ENCODE measurements around the gene FGA.
"Not testable (repeated sequence)": the region's sequence is repeated elsewhere in the genome, so short reads cannot be mapped to it uniquely, and the experiment has no call there.

Gene FGA

DNA sequence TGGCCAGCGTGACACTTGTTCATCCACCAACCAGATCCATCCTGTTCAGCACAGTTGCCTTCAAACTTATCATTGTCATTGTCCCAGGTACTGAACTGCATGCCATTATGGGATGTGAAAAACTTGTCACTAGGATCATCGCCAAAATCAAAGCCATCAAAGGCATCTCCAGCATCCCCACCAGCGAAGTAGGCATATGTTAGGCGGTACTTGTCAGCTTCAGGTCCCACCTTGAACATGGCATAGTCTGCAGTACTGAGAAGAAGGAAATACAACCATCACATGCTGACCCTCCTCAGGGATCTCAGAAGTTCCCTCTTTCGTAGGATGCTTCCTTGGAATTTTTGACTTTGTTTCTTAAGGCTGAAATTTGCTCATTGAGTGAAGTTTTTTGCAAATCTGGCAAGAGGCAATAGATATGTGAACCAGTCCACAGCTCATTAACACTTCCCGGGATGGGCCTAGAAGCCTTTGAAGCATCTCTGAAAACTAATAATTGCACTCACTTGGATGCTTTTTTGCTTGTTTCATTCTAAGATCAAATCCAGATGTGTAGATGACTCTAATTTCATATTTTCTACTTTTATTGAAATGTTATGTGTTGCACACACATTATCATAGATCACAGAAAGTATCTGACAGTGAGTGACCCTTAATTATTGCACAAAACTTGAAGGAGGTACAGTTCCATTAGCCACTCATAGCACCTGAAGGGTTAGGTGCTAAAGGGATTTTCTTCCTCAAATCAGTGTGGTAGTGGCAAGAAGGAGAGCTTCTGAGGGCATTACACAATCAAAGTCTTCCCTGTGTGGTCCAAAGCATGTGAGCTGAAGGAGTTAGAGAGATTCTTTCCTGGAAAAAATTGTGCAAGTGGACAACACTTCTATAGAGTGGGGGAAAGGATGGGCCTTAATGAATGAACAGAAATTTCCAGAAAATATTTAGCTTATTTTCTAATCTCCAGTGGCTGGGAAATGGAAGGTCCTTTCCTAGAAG, 16.5 kb upstream of the FGA start:
- DNase-seq, result no peak

DNA sequence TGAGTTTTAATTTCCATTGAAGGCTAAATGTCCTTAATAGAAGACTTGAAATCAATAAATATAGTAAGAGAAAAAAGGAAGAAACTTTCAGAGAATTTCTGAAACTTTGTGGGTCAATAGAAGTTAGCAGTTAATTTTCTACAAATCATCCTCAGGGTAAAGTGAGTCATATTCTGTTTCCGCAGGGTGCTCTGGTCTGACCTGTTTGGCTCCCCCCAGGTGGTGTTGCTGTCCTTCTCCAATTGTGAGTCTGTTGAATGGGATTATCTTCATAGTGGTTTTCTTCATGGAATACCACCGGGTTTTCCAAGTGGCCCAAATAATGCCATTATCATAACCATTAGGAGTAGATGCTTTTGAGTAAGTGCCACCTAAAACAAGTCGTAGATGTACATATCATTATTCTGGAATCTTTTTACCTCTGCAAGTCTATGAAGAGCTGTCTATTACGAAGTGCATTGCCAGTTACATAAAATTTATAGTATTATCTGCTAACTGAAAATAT, 14.2 kb upstream of the FGA start:
- DNase-seq, result no peak

DNA sequence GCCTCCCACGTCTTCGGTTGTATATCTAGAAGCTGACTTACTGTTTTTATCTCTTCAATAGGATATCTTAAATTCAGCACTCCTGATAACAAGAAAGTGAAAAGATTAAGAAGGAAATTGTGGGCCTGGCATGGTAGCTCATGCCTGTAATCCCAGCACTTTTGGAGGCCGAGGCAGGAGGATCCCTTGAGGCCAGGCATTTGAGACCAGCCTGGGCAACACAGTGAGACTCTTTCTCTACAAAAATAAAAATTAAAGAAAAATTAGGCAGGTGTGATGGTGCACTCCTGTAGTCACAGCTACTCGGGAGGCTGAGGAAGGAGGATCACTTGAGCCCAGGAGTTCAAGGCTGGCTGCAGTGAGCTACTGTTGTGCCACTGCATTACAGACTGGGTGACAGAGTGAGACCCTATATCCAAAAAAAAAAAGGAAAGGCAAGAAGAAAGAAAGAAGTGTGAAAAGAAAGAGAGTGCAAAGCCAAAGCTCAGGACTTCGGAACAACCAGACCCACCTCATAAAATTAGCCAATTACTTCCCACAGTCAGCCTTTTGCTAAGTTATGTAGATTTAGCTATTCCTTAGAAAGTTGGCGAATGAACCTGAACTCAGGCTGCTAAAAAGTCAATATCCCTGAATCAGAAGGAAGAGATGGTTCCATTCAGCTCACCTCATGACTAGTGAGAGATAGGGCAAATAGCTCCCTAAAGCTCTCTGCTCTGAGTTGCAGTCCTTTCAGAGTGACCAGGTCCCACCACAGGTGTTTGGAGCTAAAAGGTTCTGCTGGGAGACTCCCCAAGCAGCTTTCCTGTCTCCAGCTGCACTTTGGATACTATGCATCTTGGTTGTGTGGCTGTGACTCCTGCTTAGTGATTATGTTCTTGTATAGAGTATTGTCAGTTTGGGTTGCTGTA, 12.7 kb upstream of the FGA start:
- DNase-seq, result no peak

DNA sequence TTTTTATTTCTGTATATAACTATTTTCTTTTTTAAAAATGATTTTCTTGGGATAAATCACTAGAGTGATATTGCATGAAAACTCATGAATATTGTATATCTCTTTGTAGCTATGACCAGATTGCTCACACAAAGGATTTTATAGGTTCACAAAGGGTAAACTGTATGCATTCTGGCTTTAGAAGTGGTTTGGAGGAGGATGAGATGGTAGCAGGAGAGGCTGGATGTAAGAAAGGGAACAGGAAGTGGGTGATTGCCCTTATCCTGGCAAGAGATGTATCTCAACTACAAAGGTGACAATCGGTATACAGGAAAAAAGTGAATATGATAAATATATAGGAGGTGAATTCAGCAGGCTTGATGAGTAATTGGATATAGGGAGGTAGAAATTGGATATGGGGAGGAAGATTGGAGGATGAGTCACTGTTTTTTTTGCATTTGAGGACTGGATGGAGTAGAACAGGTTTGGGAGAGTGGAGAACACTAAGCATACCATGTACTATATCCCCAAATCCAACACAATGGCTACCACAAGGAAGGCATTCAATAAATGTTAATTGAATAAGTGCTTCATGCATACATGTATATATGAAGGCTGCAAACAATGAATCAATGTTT, 12.0 kb upstream of the FGA start:
- no peak for DNase-seq

DNA sequence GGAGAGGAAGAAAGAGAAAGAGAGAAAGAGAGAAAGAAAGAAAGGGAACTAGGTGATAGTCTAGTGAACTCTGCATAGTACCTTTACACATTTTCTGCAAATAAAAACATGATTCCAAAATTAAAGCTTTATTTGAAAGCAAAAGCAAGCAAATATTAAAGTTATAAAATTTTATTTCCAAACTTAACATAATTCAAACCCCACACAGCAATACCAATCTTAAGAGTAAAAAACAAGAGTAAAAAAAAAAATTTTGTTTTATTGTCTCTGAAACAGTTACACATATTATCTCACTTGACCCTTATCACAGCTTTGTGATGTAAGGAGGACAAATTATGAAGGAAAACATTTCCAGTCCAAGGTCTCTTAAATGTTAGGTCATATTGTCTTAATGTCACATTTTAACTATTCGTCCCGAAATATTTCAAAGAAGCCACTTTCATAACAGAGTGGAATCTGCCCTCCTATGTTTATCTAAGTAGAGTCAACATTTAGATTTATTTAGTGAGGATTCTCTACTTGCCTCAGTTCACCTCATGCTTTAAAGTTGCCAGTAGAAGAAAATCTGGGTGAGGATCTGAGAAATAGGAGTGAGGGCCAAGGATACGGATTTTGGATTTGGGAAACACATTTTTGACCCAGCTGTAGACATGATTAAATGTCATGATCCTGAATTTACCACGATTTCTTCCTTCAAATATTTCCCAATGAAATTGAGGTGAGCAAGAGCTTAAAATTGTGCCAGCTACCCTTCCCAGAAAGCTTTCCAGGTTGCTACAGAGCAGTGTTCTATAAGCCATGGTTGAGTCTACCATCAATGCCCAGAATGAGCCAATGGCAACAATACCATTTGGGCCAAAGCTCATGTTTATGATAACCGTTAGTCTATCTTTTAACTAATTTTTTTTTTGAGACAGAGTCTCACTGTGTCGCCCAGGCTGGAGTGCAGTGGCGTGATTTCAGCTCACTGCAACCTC, 7.5 kb upstream of the FGA start:
- no peak for DNase-seq

DNA sequence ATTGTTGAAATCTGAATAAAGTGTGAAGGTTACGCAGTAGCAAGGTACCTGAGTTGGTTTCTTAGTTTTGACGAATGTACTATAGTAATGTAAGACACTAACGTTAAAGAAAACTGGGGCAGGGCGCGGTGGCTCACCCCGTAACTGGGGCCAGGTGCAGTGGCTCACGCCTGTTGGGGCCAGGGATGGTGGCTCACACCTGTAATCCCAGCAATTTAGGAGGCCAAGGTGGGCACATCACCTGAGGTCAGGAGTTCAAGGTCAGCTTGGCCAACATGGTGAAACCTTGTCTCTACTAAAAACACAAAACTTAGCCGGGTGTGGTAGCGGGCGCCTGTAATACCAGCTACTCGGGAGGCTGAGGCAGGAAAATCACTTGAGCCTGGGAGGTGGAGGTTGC, 6.7 kb upstream of the FGA start:
- not testable (repeated sequence) for DNase-seq

DNA sequence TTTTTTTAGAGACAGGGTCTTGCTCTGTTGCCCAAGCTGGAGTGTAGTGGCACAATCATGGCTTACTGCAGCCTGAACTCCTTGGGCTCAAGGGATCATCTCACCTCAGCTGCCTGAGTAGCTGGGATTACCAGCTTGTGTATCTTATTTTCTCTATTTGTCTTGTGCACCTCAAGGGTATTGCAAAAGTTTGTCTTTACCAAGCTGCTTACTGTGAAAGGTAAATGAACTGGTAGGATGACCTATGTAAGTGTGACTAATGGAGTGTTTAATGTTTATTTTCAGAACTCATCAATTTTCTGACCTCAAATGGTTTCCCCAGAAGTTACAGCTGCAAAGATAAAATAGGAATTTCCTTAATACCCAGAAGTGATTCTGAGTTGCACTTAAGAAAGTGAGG, 5.3 kb upstream of the FGA start:
- no peak for DNase-seq

DNA sequence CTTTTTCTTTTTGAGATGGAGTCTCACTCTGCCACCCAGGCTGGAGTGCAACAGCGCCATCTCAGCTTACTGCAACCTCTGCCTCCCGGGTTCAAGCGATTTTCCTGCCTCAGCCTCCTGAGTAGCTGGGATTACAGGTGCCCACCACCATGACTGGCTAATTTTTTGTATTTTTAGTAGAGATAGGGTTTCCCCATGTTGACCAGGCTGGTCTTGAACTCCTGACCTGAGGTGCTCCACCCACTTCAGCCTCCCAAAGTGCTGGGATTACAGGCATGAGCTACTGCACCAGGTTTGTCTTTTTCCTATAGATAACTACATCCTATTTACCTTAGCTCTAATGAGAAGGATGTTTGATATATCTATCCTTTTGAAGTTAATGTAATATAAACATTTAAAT, 3.8 kb upstream of the FGA start:
- DNase-seq, result not testable (repeated sequence)

DNA sequence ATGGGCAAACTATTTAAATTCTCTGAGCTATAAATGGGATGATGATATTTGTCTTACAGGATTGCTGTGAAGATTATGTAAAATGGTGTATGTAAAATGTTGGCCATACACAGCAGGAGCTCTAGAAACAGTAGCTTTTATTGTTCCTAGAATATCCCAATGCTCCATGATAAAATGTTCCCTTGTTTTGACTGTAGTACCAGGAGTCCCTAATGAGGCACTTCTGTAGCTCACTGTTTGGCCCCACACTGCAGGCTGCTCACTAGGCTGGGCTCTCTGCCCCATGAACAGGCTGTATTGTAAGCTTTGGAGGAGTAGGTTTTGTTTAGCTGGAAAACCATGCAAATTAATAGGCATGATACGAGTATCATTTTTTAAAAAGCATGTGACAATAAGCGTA, 3.3 kb upstream of the FGA start:
- no peak for DNase-seq

DNA sequence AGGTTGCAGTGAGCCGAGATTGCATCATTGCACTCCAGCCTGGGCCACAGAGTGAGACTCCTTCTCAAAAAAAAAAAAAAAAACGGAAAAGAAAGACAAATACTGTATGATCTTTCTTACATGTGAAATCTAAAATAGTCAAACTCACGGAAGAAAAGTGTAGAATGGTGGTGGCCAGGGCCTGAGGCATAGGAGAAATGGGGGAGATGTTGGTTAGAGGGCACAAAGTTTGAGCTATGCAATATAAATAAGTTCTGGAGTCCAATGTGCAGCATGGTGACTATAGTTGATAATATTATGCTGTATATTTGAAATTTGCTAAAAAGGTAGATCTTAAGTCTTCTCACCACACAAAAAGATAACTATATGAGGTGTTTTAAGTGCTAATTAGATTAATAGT, 1.3 kb upstream of the FGA start:
- no peak for DNase-seq

DNA sequence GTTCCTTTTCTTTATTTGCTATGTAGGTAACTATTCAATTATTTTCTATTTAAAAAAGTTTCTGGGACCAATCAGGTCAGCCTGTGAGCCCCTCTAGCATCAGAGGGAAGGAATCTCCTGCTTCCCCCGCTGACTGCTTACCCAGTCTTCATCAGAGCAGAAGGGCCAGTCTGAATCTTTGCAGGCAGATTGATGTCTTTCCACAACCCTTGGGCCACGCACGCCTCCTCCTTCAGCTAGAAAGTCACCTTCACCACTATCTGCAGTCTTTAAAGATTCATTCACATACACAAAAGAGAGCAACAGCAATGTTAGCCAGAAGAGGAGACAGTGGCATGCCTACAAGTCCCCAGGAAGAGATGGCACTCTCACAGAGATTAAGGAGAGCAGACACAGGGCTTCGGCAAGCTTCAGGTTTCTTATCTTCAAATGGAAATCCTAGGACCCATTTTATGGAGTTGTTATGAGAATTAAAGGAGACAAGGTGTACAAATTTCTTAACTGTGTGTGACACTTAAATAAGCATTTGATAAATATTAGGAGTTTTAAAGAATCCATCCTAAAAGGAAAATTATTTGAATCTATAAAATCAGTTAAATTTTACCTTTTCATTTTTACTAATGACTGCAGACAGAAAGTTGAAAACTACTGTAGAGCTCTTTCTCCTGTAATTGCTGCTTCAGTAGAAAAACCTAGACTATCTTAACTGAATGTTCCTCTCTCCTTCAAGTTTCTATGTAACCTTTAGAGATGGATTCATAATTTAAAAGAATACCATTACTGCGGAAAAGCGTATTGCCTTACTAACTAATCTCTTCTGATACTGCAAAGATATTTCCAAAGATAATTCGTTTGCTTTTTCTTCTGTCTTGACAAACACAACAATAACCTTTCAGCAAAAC, 995 bp downstream of the FGA start:
- no peak for DNase-seq

DNA sequence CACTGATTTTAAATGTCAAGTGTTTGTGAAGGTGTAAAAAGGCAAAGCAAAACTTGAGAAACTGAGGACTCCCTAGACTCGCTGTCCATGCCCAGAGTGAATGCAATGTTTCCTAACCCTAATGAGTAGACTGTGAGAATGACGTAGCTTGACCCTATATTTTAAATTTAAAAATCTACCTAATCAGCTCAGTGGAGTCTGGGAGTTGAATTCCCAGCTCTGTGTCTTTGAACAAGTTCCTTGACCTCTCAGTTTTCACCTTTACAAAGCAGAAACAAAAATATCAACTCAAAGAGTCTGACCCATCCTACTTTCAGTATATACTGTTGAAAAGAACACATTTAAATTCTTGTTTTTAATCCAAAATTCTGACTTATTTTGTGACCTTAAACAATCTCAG, 2.3 kb downstream of the FGA start:
- no peak for DNase-seq

DNA sequence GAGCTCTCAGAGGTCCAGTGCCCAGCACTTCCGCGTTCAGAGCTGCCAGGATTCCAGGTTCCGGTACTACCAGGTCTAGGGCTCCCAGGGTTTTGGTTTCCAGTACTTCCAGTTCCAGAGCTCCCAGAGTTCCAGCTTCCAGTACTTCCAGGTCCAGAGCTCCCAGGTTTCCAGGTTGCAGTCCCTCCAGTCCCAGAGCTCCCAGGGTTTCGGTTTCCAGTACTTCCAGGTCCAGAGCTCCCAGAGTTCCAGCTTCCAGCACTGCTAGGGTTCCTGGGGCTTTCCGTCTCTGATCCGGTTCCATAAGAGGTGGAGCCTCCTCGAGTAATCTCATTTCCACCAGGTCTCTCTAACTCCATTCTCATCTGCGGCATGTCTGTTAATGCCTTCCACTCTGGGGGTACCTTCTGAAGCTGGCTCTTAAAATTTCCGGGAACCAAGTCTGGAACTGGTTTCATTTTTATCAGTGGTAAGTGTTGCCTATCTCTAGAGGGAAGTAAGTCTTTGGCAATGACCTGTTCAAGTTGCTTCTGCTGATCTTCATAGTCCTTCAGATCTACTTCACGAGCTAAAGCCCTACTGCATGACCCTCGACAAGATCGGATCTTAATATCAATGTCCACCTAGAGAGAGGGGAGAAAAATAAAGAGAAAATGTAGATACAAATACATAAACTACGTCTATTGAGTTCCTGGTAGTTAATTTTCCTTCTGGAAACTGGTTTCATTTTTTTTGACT, 4.1 kb downstream of the FGA start:
- DNase-seq, result no peak

DNA sequence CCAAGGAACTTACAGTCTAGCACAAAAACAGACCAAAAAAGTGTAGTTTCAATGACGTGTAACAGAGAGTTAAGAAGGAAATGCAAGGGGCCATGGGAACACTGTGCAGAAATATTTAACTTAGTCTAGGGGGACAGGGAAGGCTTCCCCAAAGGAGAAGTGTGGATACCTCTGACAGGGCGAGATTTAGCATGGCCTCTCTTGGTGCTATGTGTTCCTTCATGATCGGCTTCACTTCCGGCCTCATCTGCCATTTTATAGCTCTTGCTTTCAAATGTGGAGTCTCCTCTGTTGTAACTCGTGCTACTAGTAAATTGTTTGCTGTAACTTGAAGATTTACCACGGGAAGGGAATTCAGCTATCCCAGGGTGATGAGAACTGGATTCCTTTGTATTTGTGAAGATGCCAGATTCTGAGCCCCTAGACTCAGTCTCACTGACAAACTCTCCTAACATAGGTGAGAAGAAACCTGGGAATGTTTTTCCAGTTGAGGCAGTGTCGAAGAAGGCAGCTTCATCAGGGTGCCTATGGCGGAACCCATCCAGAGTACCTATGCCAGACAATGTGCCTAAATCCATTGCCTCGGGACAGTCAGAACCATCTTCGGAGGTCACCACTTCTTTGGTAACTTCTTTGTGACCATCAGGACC, 5.0 kb downstream of the FGA start:
- no peak for DNase-seq

DNA sequence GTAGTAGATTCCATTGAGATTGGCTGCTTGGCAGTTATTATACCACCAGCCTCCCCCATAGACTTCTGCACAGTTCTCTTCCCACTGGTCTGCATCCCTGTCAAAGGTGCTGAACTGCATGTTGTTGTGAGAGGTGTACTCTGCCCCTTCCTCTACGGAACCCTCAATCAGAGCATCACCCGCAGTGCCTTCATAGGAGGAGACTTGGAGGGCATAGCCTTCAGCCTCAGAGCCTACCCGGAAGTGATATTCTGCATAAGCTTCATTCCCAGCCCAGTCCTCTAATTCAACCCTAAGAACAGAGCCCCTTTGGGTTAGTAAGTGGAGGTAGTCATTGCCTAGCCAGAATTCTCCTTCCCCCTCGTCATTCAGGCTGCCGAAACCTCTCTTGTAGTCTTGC, 6.3 kb downstream of the FGA start:
- no peak for DNase-seq

DNA sequence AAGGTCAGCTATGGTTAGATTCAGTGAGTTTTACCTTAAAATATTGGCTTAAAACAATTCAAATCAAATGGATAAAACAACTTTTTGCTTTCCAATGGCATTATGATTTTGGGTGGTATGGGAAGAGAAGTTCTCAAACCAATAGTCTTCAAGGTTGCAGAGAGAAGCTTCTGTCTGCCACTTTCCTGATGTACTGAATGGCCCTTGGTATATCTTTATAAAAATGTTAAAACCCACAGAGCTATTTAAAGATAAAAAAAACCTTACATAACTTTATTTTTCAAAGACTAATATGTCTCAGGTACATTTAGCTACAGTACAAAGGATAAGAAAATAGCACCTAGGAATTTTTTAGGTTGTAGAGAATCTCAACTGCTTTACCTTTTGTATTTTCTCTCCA, 6.9 kb downstream of the FGA start:
- no peak for DNase-seq

DNA sequence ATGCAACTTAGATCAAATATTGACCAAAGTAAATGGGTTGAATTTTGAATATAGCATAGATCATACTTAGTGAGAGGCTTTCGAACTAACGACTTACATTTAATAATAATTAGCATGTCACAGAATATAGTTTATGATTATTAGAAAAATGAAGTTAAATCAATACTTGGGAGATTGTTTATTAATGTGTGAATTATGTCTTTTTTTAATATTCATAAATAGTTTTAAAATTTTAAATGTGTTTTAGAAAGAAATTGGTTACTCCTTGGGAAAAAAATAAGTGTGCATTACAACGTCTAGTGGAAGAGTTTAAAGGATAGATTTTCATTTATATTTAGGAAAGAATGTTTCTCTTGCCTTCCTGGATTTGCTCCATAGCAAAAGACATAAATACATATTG, 7.3 kb downstream of the FGA start:
- DNase-seq, result no peak

DNA sequence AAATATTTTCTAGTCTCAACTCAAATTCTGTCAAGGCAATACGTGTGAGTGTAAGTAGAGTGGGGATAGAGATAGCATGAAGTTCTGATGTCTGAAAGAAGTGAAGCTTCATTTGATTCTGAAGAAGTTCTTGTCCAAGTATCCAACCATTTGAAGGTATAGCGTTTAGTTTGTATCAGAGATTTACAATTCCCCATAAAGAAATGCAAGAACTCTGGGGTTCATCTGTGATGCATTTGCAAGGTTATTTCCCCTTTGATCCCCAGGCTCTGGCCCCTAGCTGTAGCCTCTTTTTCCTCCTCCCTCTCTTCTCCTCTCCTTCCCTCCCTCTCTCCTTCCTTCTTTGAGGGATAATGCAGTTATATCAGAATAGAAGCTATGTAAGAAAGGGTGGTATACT, 7.8 kb downstream of the FGA start:
- DNase-seq, result no peak

DNA sequence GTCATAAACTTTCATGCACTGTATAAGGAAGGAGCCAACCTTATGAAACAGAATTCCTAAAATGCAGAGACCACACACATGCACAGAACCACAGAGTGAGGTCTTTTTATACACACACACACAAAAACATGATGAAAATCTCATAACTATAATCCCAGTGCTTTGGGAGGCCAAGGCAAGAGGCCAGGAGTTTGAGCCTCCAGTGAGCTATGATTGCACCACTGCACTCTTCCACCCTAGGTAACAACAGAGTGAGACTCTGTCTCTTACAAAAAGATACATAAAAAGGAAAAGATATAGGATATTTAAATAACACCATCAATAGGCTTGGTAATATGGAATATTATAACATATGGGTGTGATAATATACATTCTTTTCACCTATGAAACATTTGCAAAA, 10.6 kb downstream of the FGA start:
- DNase-seq, result no peak

DNA sequence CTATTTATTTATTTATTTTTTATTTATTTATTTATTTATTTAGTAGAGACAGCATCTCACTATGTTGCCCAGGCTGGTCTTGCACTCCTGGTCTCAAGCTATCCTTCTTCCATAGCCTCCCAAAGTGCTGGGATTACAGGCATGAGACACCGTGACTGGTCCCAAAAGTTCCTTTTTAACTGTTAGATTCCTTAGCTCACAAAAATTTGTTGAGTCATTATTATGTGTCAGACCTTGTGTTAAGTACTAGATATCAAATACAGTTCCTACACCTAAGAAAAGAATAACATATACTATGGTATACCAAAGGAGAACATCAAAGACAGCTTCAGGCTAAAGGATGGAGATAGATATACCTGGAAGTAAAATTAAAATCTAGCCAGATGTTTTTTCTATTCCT, 11.6 kb downstream of the FGA start:
- no peak for DNase-seq

Data from activated naive CD4-positive, alpha-beta T cell treated with Interleukin-2 at 50 U/mL for 16 hours (primary cell).